ENCODE measurements around the gene REPIN1. TPM values are rescaled to one million over a fixed set of nuclear protein-coding genes. Genes with fewer than 3 reads are reported as not detected.

Gene REPIN1
- total RNA-seq, 2 experiments from 2014 or later, result 48.2 to 55.6 TPM

DNA sequence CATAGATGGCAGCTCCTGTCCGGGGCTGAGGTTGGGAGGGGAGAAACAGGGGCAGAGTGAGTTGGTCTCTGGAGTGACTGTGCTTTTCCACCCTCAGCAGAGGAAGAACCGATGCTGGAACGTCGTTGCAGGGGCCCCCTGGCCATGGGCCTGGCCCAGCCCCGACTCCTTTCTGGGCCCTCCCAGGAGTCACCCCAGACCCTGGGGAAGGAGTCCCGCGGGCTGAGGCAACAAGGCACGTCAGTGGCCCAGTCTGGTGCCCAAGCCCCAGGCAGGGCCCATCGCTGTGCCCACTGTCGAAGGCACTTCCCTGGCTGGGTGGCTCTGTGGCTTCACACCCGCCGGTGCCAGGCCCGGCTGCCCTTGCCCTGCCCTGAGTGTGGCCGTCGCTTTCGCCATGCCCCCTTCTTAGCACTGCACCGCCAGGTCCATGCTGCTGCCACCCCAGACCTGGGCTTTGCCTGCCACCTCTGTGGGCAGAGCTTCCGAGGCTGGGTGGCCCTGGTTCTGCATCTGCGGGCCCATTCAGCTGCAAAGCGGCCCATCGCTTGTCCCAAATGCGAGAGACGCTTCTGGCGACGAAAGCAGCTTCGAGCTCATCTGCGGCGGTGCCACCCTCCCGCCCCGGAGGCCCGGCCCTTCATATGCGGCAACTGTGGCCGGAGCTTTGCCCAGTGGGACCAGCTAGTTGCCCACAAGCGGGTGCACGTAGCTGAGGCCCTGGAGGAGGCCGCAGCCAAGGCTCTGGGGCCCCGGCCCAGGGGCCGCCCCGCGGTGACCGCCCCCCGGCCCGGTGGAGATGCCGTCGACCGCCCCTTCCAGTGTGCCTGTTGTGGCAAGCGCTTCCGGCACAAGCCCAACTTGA, 2.7 kb downstream of the REPIN1 start:
- no peak for DNase-seq
- POLR2A ChIA-PET, result interaction anchor here (0.8 kb wide), 1 partner anchor 384 kb away, joined by 7 read pairs; no protein-coding TSS in a partner anchor
- Mint-ChIP-seq H3K36me3 (ENCODE audit: low read depth) (peaks cover 30% of the 10 kb centered on the region), H3K4me1 (peaks cover 48% of the 10 kb centered on the region), H3K27me3 (no peaks in the 10 kb centered on the region), H3K27ac (no peak overlapping the region), H3K4me3 (no peak overlapping the region), H3K9me3 (ENCODE audit: low read depth) (no peaks in the 10 kb centered on the region)
- CTCF ChIA-PET, result interaction anchor here (0.6 kb wide), 1 partner anchor 143 kb away, joined by 3 read pairs; the partner anchor contains the start of gene GIMAP7
- intact Hi-C loops (cut with DNase I, micrococcal nuclease), result loop anchor here (2.0 to 10.0 kb wide), 2 partner anchors 15 to 973 kb away; partner anchors contain the start of gene NUB1 (in 1 of the 2)
- ATAC-seq, result no peak

DNA sequence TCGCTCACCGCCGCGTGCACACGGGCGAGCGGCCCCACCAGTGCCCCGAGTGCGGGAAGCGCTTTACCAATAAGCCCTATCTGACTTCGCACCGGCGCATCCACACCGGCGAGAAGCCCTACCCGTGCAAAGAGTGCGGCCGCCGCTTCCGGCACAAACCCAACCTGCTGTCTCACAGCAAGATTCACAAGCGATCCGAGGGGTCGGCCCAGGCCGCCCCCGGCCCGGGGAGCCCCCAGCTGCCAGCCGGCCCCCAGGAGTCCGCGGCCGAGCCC, 3.3 kb downstream of the REPIN1 start:
- H3K9me3 Mint-ChIP-seq (ENCODE audit: low read depth), result no peaks in the 10 kb centered on the region
- H3K4me3 Mint-ChIP-seq, result no peak overlapping the region
- intact Hi-C loops (cut with DNase I, micrococcal nuclease), result loop anchor here (2.0 to 10.0 kb wide), 2 partner anchors 15 to 973 kb away; partner anchors contain the start of gene NUB1 (in 1 of the 2)
- H3K27me3 Mint-ChIP-seq, result no peaks in the 10 kb centered on the region
- no peak for DNase-seq
- ChIA-PET CTCF (interaction anchor here (1.1 kb wide), 1 partner anchor 15 kb away, joined by 4 read pairs; no protein-coding TSS in a partner anchor), POLR2A (no interaction called here)
- H3K36me3 Mint-ChIP-seq (ENCODE audit: low read depth), result peaks cover 30% of the 10 kb centered on the region
- no peak for ATAC-seq
- peaks cover 52% of the 10 kb centered on the region for H3K4me1 Mint-ChIP-seq
- no peak overlapping the region for H3K27ac Mint-ChIP-seq

DNA sequence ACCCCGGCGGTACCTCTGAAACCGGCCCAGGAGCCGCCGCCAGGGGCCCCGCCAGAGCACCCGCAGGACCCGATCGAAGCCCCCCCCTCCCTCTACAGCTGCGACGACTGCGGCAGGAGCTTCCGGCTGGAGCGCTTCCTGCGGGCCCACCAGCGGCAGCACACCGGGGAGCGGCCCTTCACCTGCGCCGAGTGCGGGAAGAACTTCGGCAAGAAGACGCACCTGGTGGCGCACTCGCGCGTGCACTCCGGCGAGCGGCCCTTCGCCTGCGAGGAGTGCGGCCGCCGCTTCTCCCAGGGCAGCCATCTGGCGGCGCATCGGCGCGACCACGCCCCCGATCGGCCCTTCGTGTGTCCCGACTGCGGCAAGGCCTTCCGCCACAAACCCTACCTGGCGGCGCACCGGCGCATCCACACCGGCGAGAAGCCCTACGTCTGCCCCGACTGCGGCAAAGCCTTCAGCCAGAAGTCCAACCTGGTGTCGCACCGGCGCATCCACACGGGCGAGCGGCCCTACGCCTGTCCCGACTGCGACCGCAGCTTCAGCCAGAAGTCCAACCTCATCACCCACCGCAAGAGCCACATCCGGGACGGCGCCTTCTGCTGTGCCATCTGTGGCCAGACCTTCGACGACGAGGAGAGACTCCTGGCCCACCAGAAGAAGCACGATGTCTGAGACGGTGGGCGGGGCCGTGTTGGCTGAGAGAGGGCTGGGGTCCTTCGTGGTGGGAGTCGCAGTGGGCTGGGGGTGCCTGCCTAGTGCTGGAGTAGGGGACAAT, 3.8 kb downstream of the REPIN1 start:
- ChIA-PET POLR2A (no interaction called here), CTCF (interaction anchor here (1.1 kb wide), 1 partner anchor 16 kb away, joined by 4 read pairs; no protein-coding TSS in a partner anchor)
- no peaks in the 10 kb centered on the region for H3K9me3 Mint-ChIP-seq (ENCODE audit: low read depth)
- no peak overlapping the region for H3K27ac Mint-ChIP-seq
- no peak for ATAC-seq
- no peak overlapping the region for H3K4me3 Mint-ChIP-seq
- no peak for DNase-seq
- intact Hi-C loops (cut with DNase I, micrococcal nuclease), result loop anchor here in 1 of 2 experiments (10.0 kb wide), 1 partner anchor 972 kb away; the partner anchor contains the start of gene NUB1
- H3K27me3 Mint-ChIP-seq, result no peaks in the 10 kb centered on the region
- H3K36me3 Mint-ChIP-seq (ENCODE audit: low read depth), result peaks cover 30% of the 10 kb centered on the region
- H3K4me1 Mint-ChIP-seq, result peaks cover 55% of the 10 kb centered on the region

DNA sequence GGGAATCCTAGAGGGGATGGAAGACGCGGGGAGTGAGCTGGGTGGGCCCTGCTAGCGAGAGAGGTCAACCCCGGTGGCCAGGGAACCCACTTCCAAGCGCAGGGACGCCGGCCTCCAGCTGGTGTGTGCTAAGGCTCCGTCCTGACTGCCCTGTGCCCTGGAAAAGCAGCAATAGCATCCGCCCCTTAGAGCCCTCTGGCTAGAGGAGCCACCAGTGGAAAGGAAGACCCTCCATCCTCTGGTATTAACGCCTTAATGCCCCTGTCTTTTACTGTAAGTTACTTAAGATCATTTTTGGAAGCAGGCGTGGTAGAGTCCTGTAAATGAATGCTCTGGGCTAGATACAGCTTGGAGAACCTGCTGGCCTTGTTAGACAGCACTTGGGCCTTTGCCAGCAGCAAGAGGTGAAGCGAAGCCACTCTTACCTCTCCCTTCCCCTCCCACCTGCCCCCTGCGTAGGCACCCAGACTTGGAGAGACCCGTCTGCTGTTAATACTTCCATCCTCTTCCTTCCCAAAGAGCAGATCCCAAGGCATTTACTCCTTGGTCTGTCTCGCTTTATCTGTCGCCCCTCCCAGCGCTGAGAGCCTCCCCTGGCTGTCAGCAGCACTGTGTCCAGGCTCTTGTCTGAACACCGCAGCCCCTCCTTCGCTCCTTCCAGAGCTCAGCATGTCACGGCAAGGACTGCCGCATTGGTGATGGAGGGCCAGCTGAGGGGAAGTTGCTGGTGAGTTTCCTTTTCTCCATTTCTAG, 4.6 kb downstream of the REPIN1 start:
- H3K9me3 Mint-ChIP-seq (ENCODE audit: low read depth), result no peaks in the 10 kb centered on the region
- H3K4me1 Mint-ChIP-seq, result peaks cover 57% of the 10 kb centered on the region
- intact Hi-C loops (cut with DNase I, micrococcal nuclease), result loop anchor here in 1 of 2 experiments (10.0 kb wide), 1 partner anchor 972 kb away; the partner anchor contains the start of gene NUB1
- H3K36me3 Mint-ChIP-seq (ENCODE audit: low read depth), result peaks cover 30% of the 10 kb centered on the region
- H3K27me3 Mint-ChIP-seq, result no peaks in the 10 kb centered on the region
- DNase-seq (no peak), ATAC-seq (no peak)
- peak overlapping the region; percentile 38 for H3K27ac Mint-ChIP-seq
- ChIA-PET CTCF (interaction anchor here (1.1 kb wide), 1 partner anchor 16 kb away, joined by 4 read pairs; no protein-coding TSS in a partner anchor), POLR2A (interaction anchor here (0.6 kb wide), 1 partner anchor 48 kb away, joined by 3 read pairs; no protein-coding TSS in a partner anchor)
- no peak overlapping the region for H3K4me3 Mint-ChIP-seq

DNA sequence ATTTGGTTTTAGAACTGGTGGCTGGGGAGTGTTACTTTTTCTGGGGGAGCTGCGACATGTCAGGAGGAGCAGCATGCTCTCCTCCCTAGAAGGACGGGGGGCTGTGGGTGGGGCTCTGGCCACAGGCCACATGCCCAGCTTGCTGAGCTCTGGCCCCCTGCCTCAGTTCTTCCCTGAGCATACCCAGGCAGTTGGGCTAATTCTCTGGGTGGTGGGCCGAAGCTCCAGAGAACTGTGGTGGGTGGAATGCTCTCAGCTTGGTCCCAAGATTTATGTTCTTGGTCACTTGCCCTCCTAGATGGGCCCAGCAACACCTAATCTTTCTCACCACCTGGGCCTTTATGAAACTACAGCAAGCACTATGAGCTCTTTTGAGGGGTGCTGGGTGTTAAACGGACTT, 5.4 kb downstream of the REPIN1 start:
- H3K36me3 Mint-ChIP-seq (ENCODE audit: low read depth), result peaks cover 28% of the 10 kb centered on the region
- intact Hi-C loops (cut with DNase I, micrococcal nuclease), result loop anchor here in 1 of 2 experiments (10.0 kb wide), 1 partner anchor 971 kb away; the partner anchor contains the start of gene NUB1
- ChIA-PET CTCF (interaction anchor here (0.6 to 0.7 kb wide), 2 partner anchors 45 to 50 kb away, joined by 3 read pairs; partner anchors contain the start of gene ACTR3C), POLR2A (no interaction called here)
- no peaks in the 10 kb centered on the region for H3K27me3 Mint-ChIP-seq
- H3K4me1 Mint-ChIP-seq, result peaks cover 58% of the 10 kb centered on the region
- ATAC-seq (no peak), DNase-seq (no peak)
- H3K27ac Mint-ChIP-seq, result peak overlapping the region; percentile 38
- no peak overlapping the region for H3K4me3 Mint-ChIP-seq
- H3K9me3 Mint-ChIP-seq (ENCODE audit: low read depth), result no peaks in the 10 kb centered on the region

DNA sequence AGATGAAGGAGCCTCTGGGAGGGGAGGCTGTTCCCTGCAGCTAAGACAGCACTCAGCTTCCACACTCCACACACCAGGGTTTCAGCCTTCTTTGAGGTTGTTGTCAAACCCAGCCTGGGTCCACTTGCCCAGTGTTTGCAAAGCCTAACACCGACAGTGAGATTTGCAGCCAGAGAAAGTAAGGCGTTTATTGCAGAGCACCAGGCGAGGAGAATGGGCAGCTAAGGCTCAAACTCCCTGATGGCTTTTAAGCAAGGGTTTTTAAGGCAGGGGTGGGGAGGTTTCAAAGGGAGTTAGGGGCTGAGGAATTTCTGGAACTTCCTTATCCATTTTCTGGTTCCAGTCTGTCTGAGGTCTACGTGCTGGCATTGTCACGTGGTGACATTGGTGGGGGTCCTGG, 5.8 kb downstream of the REPIN1 start:
- POLR2A ChIA-PET, result interaction anchor here (0.7 kb wide), 1 partner anchor 32 kb away, joined by 3 read pairs; no protein-coding TSS in a partner anchor
- Mint-ChIP-seq H3K36me3 (ENCODE audit: low read depth) (peaks cover 27% of the 10 kb centered on the region), H3K9me3 (ENCODE audit: low read depth) (no peaks in the 10 kb centered on the region), H3K27me3 (no peaks in the 10 kb centered on the region), H3K4me3 (no peak overlapping the region), H3K27ac (peak overlapping the region; percentile 34), H3K4me1 (peaks cover 58% of the 10 kb centered on the region)
- intact Hi-C loops (cut with DNase I, micrococcal nuclease), result loop anchor here in 1 of 2 experiments (10.0 kb wide), 1 partner anchor 970 kb away; the partner anchor contains the start of gene NUB1
- ATAC-seq, result no peak
- CTCF ChIA-PET, result interaction anchor here (0.6 to 1.1 kb wide), 4 partner anchors 26 to 51 kb away, joined by 3 to 4 read pairs (median 3); partner anchors contain the start of gene ACTR3C
- DNase-seq, result no peak

DNA sequence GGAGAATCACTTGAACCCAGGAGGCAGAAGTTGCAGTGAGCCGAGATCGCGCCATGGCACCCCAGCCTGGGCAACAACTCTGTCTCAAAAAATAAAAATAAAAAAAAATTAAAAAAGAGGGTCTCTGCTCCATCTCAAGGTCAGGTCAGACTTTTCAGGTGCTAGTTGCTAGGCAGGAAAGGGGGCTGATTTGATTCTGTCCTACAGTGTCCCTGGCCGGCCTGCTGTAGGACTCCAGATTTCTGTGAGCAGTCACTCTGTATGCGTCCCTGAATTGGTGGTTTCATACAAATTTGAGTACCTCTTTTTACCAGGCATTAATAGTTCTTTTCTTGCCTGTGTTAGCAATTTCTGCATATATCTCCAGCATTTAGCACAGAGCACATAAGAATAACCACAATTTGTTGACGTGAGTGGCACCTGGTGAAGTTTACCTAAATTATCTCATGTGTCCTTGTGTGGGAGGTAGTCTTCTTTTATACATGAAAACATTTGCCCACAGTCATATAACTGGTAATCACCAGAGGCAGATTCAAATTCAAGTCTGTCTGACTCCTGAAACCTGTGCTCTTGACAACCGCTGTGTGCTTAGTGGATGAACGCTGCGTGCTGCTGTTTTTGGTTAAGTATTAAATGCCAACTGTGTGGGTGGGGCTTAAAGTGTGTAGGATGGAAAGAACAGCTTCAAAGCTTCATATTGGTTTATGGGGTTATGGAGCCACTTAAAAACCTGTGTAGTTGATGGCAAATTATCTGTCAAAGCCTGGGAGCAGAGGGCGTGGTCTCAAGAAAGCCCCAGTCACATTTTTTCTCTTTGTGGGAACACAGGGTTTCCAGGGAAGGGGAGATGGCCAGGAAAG, 7.3 kb downstream of the REPIN1 start:
- Mint-ChIP-seq H3K27ac (peak overlapping the region; percentile 86), H3K4me3 (peak overlapping the region; percentile 17), H3K4me1 (peaks cover 58% of the 10 kb centered on the region), H3K36me3 (ENCODE audit: low read depth) (peaks cover 19% of the 10 kb centered on the region), H3K27me3 (no peaks in the 10 kb centered on the region), H3K9me3 (ENCODE audit: low read depth) (no peaks in the 10 kb centered on the region)
- intact Hi-C loops (cut with DNase I, micrococcal nuclease), result loop anchor here (5.0 to 10.0 kb wide), 6 partner anchors 54 to 1129 kb away; partner anchors contain the start of genes ACTR3C (in 1 of the 2), CDK5 (in 1 of the 2), FASTK (in 1 of the 2) and LRRC61 (in 1 of the 2)
- ATAC-seq (peak; percentile 35), DNase-seq (peak; percentile 73)
- CTCF ChIA-PET, result interaction anchor here (0.7 to 1.1 kb wide), 3 partner anchors 14 to 38 kb away, joined by 3 to 4 read pairs (median 3); no protein-coding TSS in a partner anchor
- POLR2A ChIA-PET, result interaction anchor here (0.5 to 0.6 kb wide), 3 partner anchors 140 to 535 kb away, joined by 3 to 4 read pairs (median 3); no protein-coding TSS in a partner anchor

DNA sequence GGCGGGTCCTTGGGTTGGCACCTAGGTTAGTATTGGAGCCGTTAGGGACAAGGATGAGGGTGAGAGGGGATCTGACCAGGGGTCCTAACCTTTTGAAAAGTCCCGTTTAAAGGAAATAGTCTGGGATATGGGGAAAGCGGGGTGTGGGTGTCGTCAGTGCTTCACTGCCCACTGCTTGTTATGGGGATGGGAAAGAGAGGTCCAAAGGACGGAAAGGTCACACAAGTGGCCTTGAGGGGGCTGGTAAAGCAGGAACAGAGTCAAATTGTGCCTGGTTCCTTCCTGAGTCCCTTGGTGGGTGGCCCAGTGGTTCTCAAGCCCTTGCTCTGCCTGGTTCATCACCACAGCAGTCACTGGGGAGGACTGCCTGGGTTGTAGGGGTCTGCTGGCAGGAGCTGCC, 7.9 kb downstream of the REPIN1 start:
- Mint-ChIP-seq H3K4me3 (peak overlapping the region; percentile 17), H3K36me3 (ENCODE audit: low read depth) (peaks cover 18% of the 10 kb centered on the region), H3K27me3 (no peaks in the 10 kb centered on the region), H3K9me3 (ENCODE audit: low read depth) (no peaks in the 10 kb centered on the region), H3K4me1 (peaks cover 59% of the 10 kb centered on the region), H3K27ac (peak overlapping the region; percentile 86)
- ChIA-PET POLR2A (interaction anchor here (0.5 to 0.6 kb wide), 3 partner anchors 139 to 534 kb away, joined by 3 to 4 read pairs (median 3); no protein-coding TSS in a partner anchor), CTCF (interaction anchor here (0.9 kb wide), 1 partner anchor 37 kb away, joined by 3 read pairs; no protein-coding TSS in a partner anchor)
- ATAC-seq (no peak), DNase-seq (no peak)
- intact Hi-C loops (cut with DNase I, micrococcal nuclease), result loop anchor here (5.0 to 10.0 kb wide), 6 partner anchors 54 to 1129 kb away; partner anchors contain the start of genes ACTR3C (in 1 of the 2), CDK5 (in 1 of the 2), FASTK (in 1 of the 2) and LRRC61 (in 1 of the 2)

DNA sequence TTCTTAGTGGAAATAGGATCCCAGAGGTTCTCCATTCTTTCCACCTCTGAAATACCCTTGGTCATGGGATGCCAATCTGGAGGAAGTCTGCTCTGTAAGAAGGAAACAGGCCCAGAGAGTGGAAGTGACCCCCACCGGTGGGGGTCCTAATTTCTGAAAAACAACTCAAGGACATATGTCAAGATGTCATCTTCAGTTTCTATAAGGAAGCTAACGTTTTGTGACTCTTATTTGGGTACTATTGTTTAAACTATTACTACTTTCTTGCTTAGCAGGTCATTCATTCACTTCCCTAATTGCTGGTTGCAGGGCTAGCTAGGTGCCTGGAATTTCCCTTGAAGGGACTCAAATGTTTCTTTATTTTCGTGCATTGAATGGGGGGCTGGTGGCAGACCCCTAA, 8.6 kb downstream of the REPIN1 start:
- Mint-ChIP-seq H3K9me3 (ENCODE audit: low read depth) (no peaks in the 10 kb centered on the region), H3K4me1 (peaks cover 59% of the 10 kb centered on the region), H3K27me3 (no peaks in the 10 kb centered on the region), H3K27ac (peak overlapping the region; percentile 63), H3K36me3 (ENCODE audit: low read depth) (peaks cover 18% of the 10 kb centered on the region), H3K4me3 (no peak overlapping the region)
- ATAC-seq (no peak), DNase-seq (no peak)
- intact Hi-C loops (cut with DNase I, micrococcal nuclease), result loop anchor here (5.0 to 10.0 kb wide), 6 partner anchors 55 to 1130 kb away; partner anchors contain the start of genes ACTR3C (in 1 of the 2), CDK5 (in 1 of the 2), FASTK (in 1 of the 2) and LRRC61 (in 1 of the 2)
- CTCF ChIA-PET, result interaction anchor here (1.1 to 1.7 kb wide), 3 partner anchors 28 to 184 kb away, joined by 3 to 7 read pairs (median 3); a partner anchor contains a TSS
- POLR2A ChIA-PET, result no interaction called here
